ENCODE results near the gene DFFA. TPM values are rescaled to one million over a fixed set of nuclear protein-coding genes. Genes with fewer than 3 reads are reported as not detected.

The DFFA gene
- total RNA-seq (10 to 100 TPM; 16.4 to 22.4 (median 20.3) TPM), polyA plus RNA-seq (10 to 100 TPM in 2 of 3 donors, 1 to 10 TPM in 1; 9.6 to 24.6 (median 12.9) TPM)

GRCh38 chr1:10472220-10473144 is at the start of gene DFFA:
TSS of gene DFFA (minus strand) at chr1:10472529. CDS start at chr1:10472458, 71 bp downstream.
- intact Hi-C loops (cut with DNase I), result no loop called here
- peak within 1 kb of the TSS; percentile 61 to 92 (median 81) for H3K4me3 ChIP-seq

DNA sequence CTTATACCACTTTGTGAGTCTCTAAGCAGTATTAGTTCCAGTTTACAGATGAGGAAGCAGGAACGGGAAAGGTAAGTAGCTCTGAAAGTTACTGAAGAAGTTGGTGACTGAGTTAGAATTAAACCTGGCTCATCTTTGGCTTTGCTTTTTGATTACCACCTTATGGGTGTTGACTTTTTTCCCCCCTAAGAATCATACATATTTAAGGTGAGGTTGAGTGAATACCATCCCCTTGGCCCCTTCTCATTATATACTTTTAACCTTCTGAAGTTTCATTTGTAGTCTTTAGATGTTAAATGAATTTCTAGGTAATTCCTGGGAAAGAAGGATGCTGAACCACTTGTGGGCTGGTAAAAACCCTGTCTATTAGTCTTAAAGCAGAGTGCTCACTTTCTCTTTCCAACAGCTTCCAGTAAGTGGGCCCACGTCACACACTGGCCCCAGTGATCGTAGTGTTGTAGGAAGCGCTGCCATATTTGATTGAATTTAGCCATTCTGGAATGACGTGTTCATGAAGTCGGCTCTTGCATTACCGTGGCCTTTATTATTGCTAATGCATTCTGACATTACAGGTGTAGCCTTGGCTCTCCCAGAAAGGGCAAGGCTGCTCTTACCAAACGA is 49.3 kb upstream of the DFFA start:
- no peaks in the 10 kb centered on the region for H3K9me3 ChIP-seq
- no peaks in the 10 kb centered on the region for H3K27me3 ChIP-seq
- peaks cover 0 to 30% (median 19%) of the 10 kb centered on the region in 4 donors for H3K4me1 ChIP-seq
- intact Hi-C loops (cut with DNase I), result no loop called here
- no peaks in the 10 kb centered on the region for H3K36me3 ChIP-seq
- WGBS, 2 donors, result 88 to 93% methylated on average over 8 of the region's 8 CpGs
- no peak for DNase-seq
- H3K27ac ChIP-seq, result no peak overlapping the region
- no peak overlapping the region for H3K4me3 ChIP-seq
- TF ChIP-seq CTCF (IDR thresholded peaks at IDR 0.05) (no peak), EP300 (IDR thresholded peaks at IDR 0.05) (no peak), POLR2AphosphoS5 (IDR thresholded peaks at IDR 0.05) (no peak), POLR2A (IDR thresholded peaks at IDR 0.05) (no peak)

More at GRCh38 chr1:10472220-10473144, at the start of gene DFFA:
- H3K9me3 ChIP-seq, result no peaks in the 10 kb centered on the region
- H3K4me1 ChIP-seq, result peaks cover 0 to 38% (median 31%) of the 10 kb centered on the region in 4 donors
- WGBS, 2 donors, result 1% methylated on average over 59 of the region's 59 CpGs
- TF ChIP-seq EP300 (IDR thresholded peaks at IDR 0.05), result no peak
- peak; percentile 65 to 87 (median 80) for TF ChIP-seq POLR2AphosphoS5 (IDR thresholded peaks at IDR 0.05)
- no peak for TF ChIP-seq CTCF (IDR thresholded peaks at IDR 0.05)
- TF ChIP-seq POLR2A (IDR thresholded peaks at IDR 0.05), result peak in 1 of 2 donors; percentile 16
- H3K27ac ChIP-seq, result peak within 1 kb of the TSS; percentile 78 to 83 (median 82)
- peaks cover 0 to 21% (median 13%) of the 10 kb centered on the region in 4 donors for H3K36me3 ChIP-seq
- peak; percentile 96 for DNase-seq
- no peaks in the 10 kb centered on the region for H3K27me3 ChIP-seq

- H3K36me3 ChIP-seq, result no peaks in the 10 kb centered on the region
- no peak for DNase-seq
- H3K4me1 ChIP-seq, result peaks cover 0 to 35% (median 20%) of the 10 kb centered on the region in 4 donors
- no peak for TF ChIP-seq POLR2AphosphoS5 (IDR thresholded peaks at IDR 0.05)
- TF ChIP-seq EP300 (IDR thresholded peaks at IDR 0.05), result no peak
- TF ChIP-seq CTCF (IDR thresholded peaks at IDR 0.05), result no peak
- no peak for TF ChIP-seq POLR2A (IDR thresholded peaks at IDR 0.05)
- intact Hi-C loops (cut with DNase I), result no loop called here
- H3K27me3 ChIP-seq, result no peaks in the 10 kb centered on the region
- no peak overlapping the region for H3K4me3 ChIP-seq
- H3K27ac ChIP-seq, result no peak overlapping the region
- no peaks in the 10 kb centered on the region for H3K9me3 ChIP-seq
- 89 to 93% methylated on average over 1 of the region's 1 CpG for WGBS, 2 donors
Observed at GRCh38 chr1:10520952-10521351, 48.6 kb upstream of the DFFA start.

GRCh38 chr1:10520497-10520896 is 48.2 kb upstream of the DFFA start:
- TF ChIP-seq CTCF (IDR thresholded peaks at IDR 0.05) (no peak), POLR2A (IDR thresholded peaks at IDR 0.05) (no peak), POLR2AphosphoS5 (IDR thresholded peaks at IDR 0.05) (no peak), EP300 (IDR thresholded peaks at IDR 0.05) (no peak)
- H3K4me1 ChIP-seq, result peaks cover 0 to 40% (median 20%) of the 10 kb centered on the region in 4 donors
- 92% methylated on average over 6 of the region's 6 CpGs for WGBS, 2 donors

More at GRCh38 chr1:10520497-10520896, 48.2 kb upstream of the DFFA start:
- H3K9me3 ChIP-seq, result no peaks in the 10 kb centered on the region
- intact Hi-C loops (cut with DNase I), result no loop called here
- no peak overlapping the region for H3K4me3 ChIP-seq
- no peaks in the 10 kb centered on the region for H3K36me3 ChIP-seq
- H3K27ac ChIP-seq, result no peak overlapping the region
- H3K27me3 ChIP-seq, result no peaks in the 10 kb centered on the region
- no peak for DNase-seq
